GM23338 (cell line): ENCODE results near the gene RFFL. TPM values are rescaled to one million over a fixed set of nuclear protein-coding genes. Genes with fewer than 3 reads are reported as not detected.

Source experiments
- ATAC-seq: fragments of 200-7000 bp; cut with Tn5 transposase; 3 replicates; pipeline ENCODE4 v1.9.1; 2020
- DNase-seq: peaks from one replicate; pipeline ENCODE4 v3.0.0-alpha.2; 2015; ENCODE audit warnings: low spot score
- H2AFZ ChIP-seq: fragments of 200-600 bp; sonication (generic); 2 replicates; pipeline ENCODE4 v1.8.0; 2016; ENCODE audit warnings: antibody characterized with exemption, mild to moderate bottlenecking, moderate library complexity
- H3F3A ChIP-seq: fragments of 200-600 bp; sonication (generic); replicated peaks from 2 replicates; pipeline ENCODE4 v1.8.0; 2017; ENCODE audit warnings: antibody characterized with exemption, mixed run types, low read depth
- H3K27ac ChIP-seq: fragments of 200-600 bp; sonication (generic); 2 replicates; pipeline ENCODE4 v1.6.1; 2016; ENCODE audit warnings: low read depth
- H3K27me3 ChIP-seq: fragments of 200-600 bp; sonication (generic); 2 replicates; pipeline ENCODE4 v1.8.0; 2016; ENCODE audit warnings: mild to moderate bottlenecking, mixed run types, moderate library complexity; ENCODE audit not compliant: insufficient read depth
- H3K36me3 ChIP-seq: fragments of 200-600 bp; sonication (generic); 2 replicates; pipeline ENCODE4 v1.8.0; 2016; ENCODE audit warnings: mild to moderate bottlenecking; ENCODE audit not compliant: insufficient read depth
- H3K4me1 ChIP-seq: fragments of 200-600 bp; sonication (generic); 2 replicates; pipeline ENCODE4 v1.8.0; 2016; ENCODE audit warnings: mild to moderate bottlenecking, moderate library complexity; ENCODE audit not compliant: insufficient read depth
- H3K4me2 ChIP-seq: fragments of 200-600 bp; sonication (generic); 2 replicates; pipeline ENCODE4 v1.7.1; 2017; ENCODE audit warnings: mixed run types
- H3K4me3 ChIP-seq: fragments of 200-600 bp; sonication (generic); 2 replicates; pipeline ENCODE4 v1.6.1; 2016; ENCODE audit warnings: mixed run types
- H3K79me2 ChIP-seq: fragments of 200-600 bp; sonication (generic); replicated peaks from 2 replicates; pipeline ENCODE4 v1.8.0; 2017; ENCODE audit warnings: mild to moderate bottlenecking; ENCODE audit not compliant: insufficient read depth
- H3K9me2 ChIP-seq: fragments of 200-600 bp; sonication (generic); 2 replicates; pipeline ENCODE4 v1.8.0; 2017; ENCODE audit not compliant: insufficient read depth
- H4K20me1 ChIP-seq: fragments of 200-600 bp; sonication (generic); replicated peaks from 2 replicates; pipeline ENCODE4 v1.8.0; 2017; ENCODE audit warnings: mild to moderate bottlenecking; ENCODE audit not compliant: insufficient read depth
- H3K27ac Mint-ChIP-seq: 2 replicates; pipeline ENCODE4 v1.8.0; 2020; ENCODE audit warnings: inconsistent platforms, mild to moderate bottlenecking, moderate library complexity, mixed read lengths
- H3K27me3 Mint-ChIP-seq: 3 replicates; pipeline ENCODE4 v1.8.0; 2022; ENCODE audit warnings: low read depth, mild to moderate bottlenecking, moderate library complexity, mixed read lengths, inconsistent platforms; ENCODE audit not compliant: insufficient read depth, poor library complexity
- H3K36me3 Mint-ChIP-seq: 3 replicates; pipeline ENCODE4 v1.8.0; 2021; ENCODE audit warnings: low read depth, mild to moderate bottlenecking, inconsistent platforms, moderate library complexity, mixed read lengths
- H3K4me1 Mint-ChIP-seq: 3 replicates; pipeline ENCODE4 v1.8.0; 2020; ENCODE audit warnings: mild to moderate bottlenecking, inconsistent platforms, mixed read lengths
- H3K4me3 Mint-ChIP-seq: 3 replicates; pipeline ENCODE4 v1.8.0; 2021; ENCODE audit warnings: moderate library complexity, mild to moderate bottlenecking, inconsistent platforms, mixed read lengths
- H3K9me3 Mint-ChIP-seq: 3 replicates; pipeline ENCODE4 v1.8.0; 2020; ENCODE audit warnings: moderate library complexity, mild to moderate bottlenecking, inconsistent platforms, mixed read lengths
- CTCF ChIP-seq, 2 experiments: fragments of 200-600 bp in 1 of 2; sonication (generic) in 1 of 2; conservative IDR thresholded peaks; 2 replicates each; pipeline versions ENCODE4 v1.5.1 to v1.6.1; 2016 to 2017; ENCODE audit warnings: antibody characterized with exemption in 2 of 2, low read depth in 2 of 2, mild to moderate bottlenecking in 2 of 2, moderate library complexity in 1 of 2
- ETS1 ChIP-seq: IDR thresholded peaks from 2 replicates; pipeline ENCODE4 v1.6.1; 2016; ENCODE audit warnings: antibody characterized with exemption
- EZH2 ChIP-seq: fragments of 200-600 bp; sonication (generic); IDR thresholded peaks from one replicate; pipeline ENCODE4 v1.8.0; 2017; ENCODE audit warnings: antibody characterized with exemption, mild to moderate bottlenecking, low read depth; ENCODE audit not compliant: unreplicated experiment
- JUNB ChIP-seq: IDR thresholded peaks from one replicate; pipeline ENCODE4 v1.6.1; 2016; ENCODE audit warnings: antibody characterized with exemption; ENCODE audit not compliant: unreplicated experiment
- NANOG ChIP-seq: IDR thresholded peaks from 2 replicates; pipeline ENCODE4 v1.6.1; 2016; ENCODE audit warnings: antibody characterized with exemption, borderline replicate concordance
- REST ChIP-seq: IDR thresholded peaks from one replicate; pipeline ENCODE4 v1.6.1; 2018; ENCODE audit warnings: antibody characterized with exemption; ENCODE audit not compliant: unreplicated experiment
- STAT1 ChIP-seq: IDR thresholded peaks from one replicate; pipeline ENCODE4 v1.6.1; 2016; ENCODE audit warnings: antibody characterized with exemption; ENCODE audit not compliant: unreplicated experiment
- ZNF331 ChIP-seq: fragments of 250-450 bp; sonication (Bioruptor Pico); IDR thresholded peaks from 2 replicates; pipeline ENCODE4 v1.5.0; 2020; ENCODE audit warnings: low read depth, mild to moderate bottlenecking, moderate library complexity
- ZNF462 ChIP-seq: fragments of 250-450 bp; sonication (Bioruptor Pico); IDR thresholded peaks from 2 replicates; pipeline ENCODE4 v1.5.0; 2020; ENCODE audit warnings: mild to moderate bottlenecking, moderate library complexity
- polyA plus RNA-seq: library from polyadenylated mRNA; unstranded; fragments of >200 nt; fragmentation: Nextera tagmentation; extraction: Ambion mirVana; gene quantifications from 2 replicates; pipeline ENCODE4 v1.2.1, GENCODE V29; 2016
- total RNA-seq: library from RNA; depleted of rRNA; stranded (reverse); fragments of >200 nt; shearing (Covaris generic); gene quantifications from 2 replicates; pipeline ENCODE4 v1.2.3, GENCODE V29; 2014

Gene RFFL
- total and polyA plus RNA-seq, 2 experiments from 2014 or later, result 4.1 to 22.2 TPM

GRCh38 chr17:35056013-35056412 is 7.5 kb downstream of the RFFL start:
- Histone ChIP-seq H3K4me1 (peaks cover 6% of the 10 kb centered on the region), H3K4me3 (no peak overlapping the region), H3F3A (0 out of 2 replicates have a peak, but pooled peaks cover 2% of the 10 kb centered on the region), H3K79me2 (no peaks in the 10 kb centered on the region), H4K20me1 (no peaks in the 10 kb centered on the region; the same call in 1 of the 2 replicates), H3K27me3 (no peaks in the 10 kb centered on the region), H3K4me2 (no peak overlapping the region), H2AFZ (no peak overlapping the region), H3K9me2 (no peaks in the 10 kb centered on the region), H3K36me3 (no peaks in the 10 kb centered on the region; the same call in 1 of the 2 replicates), H3K27ac (no peak overlapping the region)
- Mint-ChIP-seq H3K36me3 (peaks cover 3% of the 10 kb centered on the region; the same call in 1 of the 3 replicates), H3K4me1 (peaks cover 23% of the 10 kb centered on the region), H3K27ac (no peak overlapping the region), H3K4me3 (no peak overlapping the region), H3K27me3 (no peaks in the 10 kb centered on the region), H3K9me3 (no peaks in the 10 kb centered on the region)
- TF ChIP-seq ZNF331 (CRISPR knock-in tag) (no peak), EZH2 (no peak), ETS1 (no peak), ZNF462 (CRISPR knock-in tag) (no peak), CTCF (conservative IDR thresholded peaks at IDR 0.05; ENCODE audit: low read depth in 2 of 2) (no peak), JUNB (no peak), STAT1 (no peak), REST (no peak), NANOG (no peak)
- DNase-seq (peak; percentile 54), ATAC-seq (peak; percentile 64)
